HEK293 (cell line): ENCODE results near the gene UBE3B.

Experiments used
- CTCF ChIA-PET: fragments of 350-600 bp; formaldehyde crosslinking; extraction: SDS; loops from one replicate; lab custom pipeline; 2021; ENCODE audit warnings: antibody characterized with exemption; lab: Yijun Ruan, JAX
- POLR2A ChIA-PET: fragments of 300-600 bp; formaldehyde crosslinking; extraction: SDS; loops from one replicate; lab custom pipeline; 2020; ENCODE audit warnings: antibody characterized with exemption, inconsistent platforms; lab: Yijun Ruan, JAX
- H3K27ac ChIP-seq: fragments of 200-500 bp; sonication (Bioruptor generic); 2 replicates; pipeline ENCODE4 v1.5.1; 2014; ENCODE audit warnings: low read depth, low read length, control low read depth, inconsistent platforms; ENCODE audit errors: extremely low read depth
- H3K36me3 ChIP-seq, 2 experiments: fragments of 200-500 bp in 1 of 2; sonication (Bioruptor generic) in 1 of 2; 1 replicate in 1 of 2; 2 replicates in 1 of 2; pipeline ENCODE4 v1.5.1; 2014 to 2017; ENCODE audit warnings: inconsistent platforms in 2 of 2, low read length in 2 of 2; ENCODE audit not compliant: control insufficient read depth in 2 of 2, insufficient read depth in 1 of 2
- H3K4me1 ChIP-seq: fragments of 200-500 bp; sonication (Bioruptor generic); 2 replicates; pipeline ENCODE4 v1.5.1; 2014; ENCODE audit warnings: mild to moderate bottlenecking, low read length, inconsistent platforms; ENCODE audit not compliant: control insufficient read depth, insufficient read depth
- H3K4me3 ChIP-seq: 2 replicates; pipeline ENCODE4 v1.5.1; 2011; ENCODE audit warnings: low read depth, mild to moderate bottlenecking, control low read depth, low read length, moderate library complexity
- H3K9me3 ChIP-seq: fragments of 200-500 bp; sonication (Bioruptor generic); 2 replicates; pipeline ENCODE4 v1.5.1; 2014; ENCODE audit warnings: low read depth, low read length, inconsistent platforms; ENCODE audit not compliant: control insufficient read depth, insufficient read depth
- BCL11A ChIP-seq: fragments of 450-650 bp; formaldehyde crosslinking; IDR thresholded peaks from 2 replicates; pipeline ENCODE4 v1.5.1; 2016; ENCODE audit warnings: low read depth, missing biosample characterization, missing genetic modification characterization
- BCL6B ChIP-seq: fragments of 450-650 bp; formaldehyde crosslinking; IDR thresholded peaks from 2 replicates; pipeline ENCODE4 v1.5.1; 2017; ENCODE audit warnings: missing biosample characterization, missing genetic modification characterization
- PRDM10 ChIP-seq: fragments of 450-650 bp; formaldehyde crosslinking; IDR thresholded peaks from 2 replicates; pipeline ENCODE4 v1.5.1; 2016; ENCODE audit warnings: missing biosample characterization, missing genetic modification characterization
- ZFP41 ChIP-seq: fragments of 450-650 bp; formaldehyde crosslinking; IDR thresholded peaks from 2 replicates; pipeline ENCODE4 v1.5.1; 2016; ENCODE audit warnings: missing biosample characterization, missing genetic modification characterization, borderline replicate concordance
- ZNF121 ChIP-seq: fragments of 450-650 bp; formaldehyde crosslinking; IDR thresholded peaks from 2 replicates; pipeline ENCODE4 v1.5.1; 2016; ENCODE audit warnings: missing biosample characterization, missing genetic modification characterization
- ZNF202 ChIP-seq: fragments of 450-650 bp; formaldehyde crosslinking; IDR thresholded peaks from 2 replicates; pipeline ENCODE4 v1.5.1; 2016; ENCODE audit warnings: missing biosample characterization, missing genetic modification characterization, borderline replicate concordance
- ZNF23 ChIP-seq: fragments of 450-650 bp; formaldehyde crosslinking; IDR thresholded peaks from 2 replicates; pipeline ENCODE4 v1.5.1; 2016; ENCODE audit warnings: missing biosample characterization, missing genetic modification characterization, borderline replicate concordance
- ZNF274 ChIP-seq, 2 experiments: fragments of 200-500 bp in 1 of 2; fragments of 450-650 bp in 1 of 2; sonication (Bioruptor generic) in 1 of 2; formaldehyde crosslinking in 1 of 2; IDR thresholded peaks; 2 replicates each; pipeline versions ENCODE4 v1.5.1 to v1.6.1; 2014 to 2016; ENCODE audit warnings: borderline replicate concordance in 1 of 2, inconsistent platforms in 1 of 2, low read length in 1 of 2, missing biosample characterization in 1 of 2, missing genetic modification characterization in 1 of 2
- ZNF37A ChIP-seq: fragments of 450-650 bp; IDR thresholded peaks from 2 replicates; pipeline ENCODE4 v1.5.1; 2018; ENCODE audit warnings: missing biosample characterization, missing genetic modification characterization
- ZNF48 ChIP-seq: fragments of 450-650 bp; formaldehyde crosslinking; IDR thresholded peaks from 2 replicates; pipeline ENCODE4 v1.5.1; 2016; ENCODE audit warnings: missing biosample characterization, missing genetic modification characterization
- ZNF518A ChIP-seq: fragments of 450-650 bp; formaldehyde crosslinking; conservative IDR thresholded peaks from 2 replicates; pipeline ENCODE4 v1.5.1; 2016; ENCODE audit warnings: low read depth, missing biosample characterization, missing genetic modification characterization
- ZNF549 ChIP-seq: fragments of 450-650 bp; IDR thresholded peaks from 2 replicates; pipeline ENCODE4 v1.5.1; 2018; ENCODE audit warnings: missing biosample characterization, missing genetic modification characterization, mild to moderate bottlenecking, inconsistent platforms, moderate library complexity
- ZNF580 ChIP-seq: fragments of 450-650 bp; formaldehyde crosslinking; IDR thresholded peaks from 2 replicates; pipeline ENCODE4 v1.5.1; 2016; ENCODE audit warnings: missing biosample characterization, missing genetic modification characterization
- ZNF600 ChIP-seq: fragments of 450-650 bp; formaldehyde crosslinking; IDR thresholded peaks from 2 replicates; pipeline ENCODE4 v1.5.1; 2016; ENCODE audit warnings: missing biosample characterization, missing genetic modification characterization
- ZNF747 ChIP-seq: fragments of 450-650 bp; formaldehyde crosslinking; IDR thresholded peaks from 2 replicates; pipeline ENCODE4 v1.5.1; 2016; ENCODE audit warnings: missing biosample characterization, missing genetic modification characterization
- ZNF837 ChIP-seq: fragments of 450-650 bp; formaldehyde crosslinking; IDR thresholded peaks from 2 replicates; pipeline ENCODE4 v1.5.1; 2016; ENCODE audit warnings: missing biosample characterization, missing genetic modification characterization

UBE3B gene

GRCh38 chr12:109524466-109525278 is 47.2 kb downstream of the UBE3B start:
- no peak overlapping the region for H3K4me3 ChIP-seq
- H3K27ac ChIP-seq, result no peak overlapping the region
- no peak for TF ChIP-seq ZNF274 (IDR thresholded peaks at IDR 0.05; ENCODE audit: low read length)
- TF ChIP-seq ZNF274 (tag by site-specific recombination; IDR thresholded peaks at IDR 0.05; ENCODE audit: borderline replicate concordance), result no peak
- TF ChIP-seq ZNF837 (tag by site-specific recombination), result no peak
- no peak for TF ChIP-seq ZNF48 (tag by site-specific recombination)
- TF ChIP-seq ZNF23 (tag by site-specific recombination), result no peak
- TF ChIP-seq ZFP41 (tag by site-specific recombination), result no peak
- TF ChIP-seq BCL6B, result no peak
- TF ChIP-seq BCL11A (tag by site-specific recombination), result no peak
- TF ChIP-seq ZNF549, result no peak
- TF ChIP-seq ZNF600 (tag by site-specific recombination), result no peak
- no peak for TF ChIP-seq ZNF202
- no peak for TF ChIP-seq PRDM10 (tag by site-specific recombination)
- TF ChIP-seq ZNF518A (tag by site-specific recombination), result no peak
- no peak for TF ChIP-seq ZNF121 (tag by site-specific recombination)
- TF ChIP-seq ZNF580 (tag by site-specific recombination), result no peak
- no peak for TF ChIP-seq ZNF747
- no peak for TF ChIP-seq ZNF37A (tag by site-specific recombination)
- TF ChIP-seq, all 188 proteins: peak for 0
- CTCF ChIA-PET, result interaction anchor here (0.6 to 2.0 kb wide), 3 partner anchors 61 to 251 kb away, joined by 3 to 7 read pairs (median 7); no protein-coding TSS in a partner anchor
- Histone ChIP-seq H3K36me3 (peaks cover 13 to 71% of the 10 kb centered on the region in 2 experiments; a peak in 2 of 3 replicates), H3K4me1 (no peaks in the 10 kb centered on the region), H3K9me3 (no peaks in the 10 kb centered on the region)
- POLR2A ChIA-PET, result interaction anchor here (0.9 kb wide), 1 partner anchor 21 kb away, joined by 3 read pairs; no protein-coding TSS in a partner anchor
